SK-N-SH treated with all-trans-retinoic acid at 6 μM for 48 hours (cell line): ENCODE data around the gene ALDH4A1.

Experiments used
- BACH2 ChIP-seq: fragments of 250-450 bp; sonication (Bioruptor Pico); IDR thresholded peaks from 2 replicates; pipeline ENCODE4 v1.9.0; 2021; ENCODE audit warnings: mild to moderate bottlenecking, borderline replicate concordance
- ZNF70 ChIP-seq: fragments of 450-650 bp; formaldehyde crosslinking; IDR thresholded peaks from 2 replicates; pipeline ENCODE4 v1.5.0; 2020; ENCODE audit warnings: mild to moderate bottlenecking, moderate library complexity
- TF ChIP-seq, protein P1 (sequence below): fragments of 250-450 bp; sonication (Bioruptor Pico); IDR thresholded peaks from 2 replicates; pipeline ENCODE4 v1.8.0; 2020; ENCODE audit warnings: mild to moderate bottlenecking, moderate library complexity, borderline replicate concordance

- TF ChIP-seq BACH2 (CRISPR knock-in tag) = no peak
- TF ChIP-seq, protein P1, sequence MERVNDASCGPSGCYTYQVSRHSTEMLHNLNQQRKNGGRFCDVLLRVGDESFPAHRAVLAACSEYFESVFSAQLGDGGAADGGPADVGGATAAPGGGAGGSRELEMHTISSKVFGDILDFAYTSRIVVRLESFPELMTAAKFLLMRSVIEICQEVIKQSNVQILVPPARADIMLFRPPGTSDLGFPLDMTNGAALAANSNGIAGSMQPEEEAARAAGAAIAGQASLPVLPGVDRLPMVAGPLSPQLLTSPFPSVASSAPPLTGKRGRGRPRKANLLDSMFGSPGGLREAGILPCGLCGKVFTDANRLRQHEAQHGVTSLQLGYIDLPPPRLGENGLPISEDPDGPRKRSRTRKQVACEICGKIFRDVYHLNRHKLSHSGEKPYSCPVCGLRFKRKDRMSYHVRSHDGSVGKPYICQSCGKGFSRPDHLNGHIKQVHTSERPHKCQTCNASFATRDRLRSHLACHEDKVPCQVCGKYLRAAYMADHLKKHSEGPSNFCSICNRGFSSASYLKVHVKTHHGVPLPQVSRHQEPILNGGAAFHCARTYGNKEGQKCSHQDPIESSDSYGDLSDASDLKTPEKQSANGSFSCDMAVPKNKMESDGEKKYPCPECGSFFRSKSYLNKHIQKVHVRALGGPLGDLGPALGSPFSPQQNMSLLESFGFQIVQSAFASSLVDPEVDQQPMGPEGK (CRISPR knock-in tag) = no peak
- TF ChIP-seq ZNF70 (CRISPR knock-in tag) = no peak
Measured at GRCh38 chr1:18938707-18939070, 36.3 kb upstream of the ALDH4A1 start.
